B cell (primary cell): ENCODE results near the gene CASS4. TPM values are rescaled to one million over a fixed set of nuclear protein-coding genes. Genes with fewer than 3 reads are reported as not detected.

ENCODE experiments used
- ATAC-seq: fragments of 200-7000 bp; cut with Tn5 transposase; one replicate; pipeline ENCODE4 v1.10.0; 2021; ENCODE audit warnings: low read depth, mild to moderate bottlenecking, moderate number of reproducible peaks, moderate library complexity
- CTCF ChIA-PET: fragments of 350-600 bp; sonication (Branson Sonifier 250); formaldehyde crosslinking; loops from one replicate; lab custom pipeline; 2021; ENCODE audit warnings: antibody characterized with exemption, inconsistent platforms; lab: Charles Lee
- POLR2A ChIA-PET: fragments of 350-600 bp; sonication (Branson Sonifier 250); formaldehyde crosslinking; loops from one replicate; lab custom pipeline; 2021; ENCODE audit warnings: antibody characterized with exemption; lab: Charles Lee
- DNase-seq: peaks from one replicate; pipeline ENCODE4 v3.0.0; 2013
- H2AFZ ChIP-seq: 2 replicates; pipeline ENCODE4 v1.6.1; 2012; ENCODE audit warnings: mild to moderate bottlenecking, low read depth, low read length; ENCODE audit not compliant: insufficient read depth, poor library complexity, severe bottlenecking
- H3K27ac ChIP-seq, 2 donors: 1 replicate in 1 of 2; 2 replicates in 1 of 2; pipeline ENCODE4 v1.5.1; 2012 to 2013; ENCODE audit warnings: low read length in 2 of 2, mild to moderate bottlenecking in 2 of 2, moderate library complexity in 1 of 2
- H3K27me3 ChIP-seq, 4 experiments: fragments of 200-600 bp in 1 of 4; sonication (generic) in 1 of 4; replicated peaks in 1 of 4; 1 replicate in 2 of 4; 2 replicates in 2 of 4; pipeline versions ENCODE4 v1.6.1 to v1.7.0; 2013 to 2016; ENCODE audit warnings: low read length in 3 of 4, mild to moderate bottlenecking in 2 of 4, mixed read lengths in 1 of 4, moderate library complexity in 1 of 4; ENCODE audit not compliant: insufficient read depth in 4 of 4, control insufficient read depth in 3 of 4; ENCODE audit errors: control extremely low read depth in 1 of 4
- H3K36me3 ChIP-seq, 2 experiments: replicated peaks in 1 of 2; 1 replicate in 1 of 2; 2 replicates in 1 of 2; pipeline versions ENCODE4 v1.6.1 to v1.7.1; 2013; ENCODE audit warnings: low read length in 1 of 2; ENCODE audit not compliant: insufficient read depth in 2 of 2, control insufficient read depth in 1 of 2; ENCODE audit errors: control extremely low read depth in 1 of 2, extremely low read depth in 1 of 2
- H3K4me1 ChIP-seq, 2 donors: fragments of 200-600 bp in 1 of 2; sonication (generic) in 1 of 2; 1 replicate in 1 of 2; 2 replicates in 1 of 2; pipeline versions ENCODE4 v1.5.1 to v1.6.1; 2013 to 2017; ENCODE audit warnings: low read length in 2 of 2; ENCODE audit not compliant: control insufficient read depth in 2 of 2, insufficient read depth in 2 of 2
- H3K4me2 ChIP-seq: replicated peaks from 2 replicates; pipeline ENCODE3; 2012; ENCODE audit warnings: mild to moderate bottlenecking, low read depth, low read length; ENCODE audit not compliant: poor library complexity, severe bottlenecking
- H3K4me3 ChIP-seq, 5 experiments: fragments of 200-600 bp in 1 of 5; sonication (generic) in 1 of 5; 1 replicate in 3 of 5; 2 replicates in 2 of 5; pipeline versions ENCODE4 v1.5.1 to v1.7.0; 2011 to 2016; ENCODE audit warnings: low read length in 4 of 5, mild to moderate bottlenecking in 4 of 5, low read depth in 2 of 5, control low read depth in 1 of 5, moderate library complexity in 1 of 5; ENCODE audit not compliant: insufficient read depth in 1 of 5; ENCODE audit errors: control extremely low read depth in 1 of 5, extremely low read depth in 1 of 5
- H3K79me2 ChIP-seq: fragments of 200-600 bp; sonication (generic); one replicate; pipeline ENCODE4 v1.6.0; 2016; ENCODE audit warnings: low read length; ENCODE audit not compliant: control insufficient read depth, insufficient read depth
- H3K9ac ChIP-seq: fragments of 200-600 bp; sonication (generic); 2 replicates; pipeline ENCODE4 v1.6.1; 2017; ENCODE audit warnings: mild to moderate bottlenecking, low read length, moderate library complexity
- H3K9me3 ChIP-seq, 3 donors: one replicate each; pipeline versions ENCODE4 v1.6.1 to v1.7.1; 2013; ENCODE audit warnings: low read length in 2 of 3; ENCODE audit not compliant: control insufficient read depth in 2 of 3, insufficient read depth in 1 of 3; ENCODE audit errors: control extremely low read depth in 1 of 3
- H4K20me1 ChIP-seq: 2 replicates; pipeline ENCODE4 v1.6.0; 2012; ENCODE audit warnings: mild to moderate bottlenecking, low read length; ENCODE audit not compliant: insufficient read depth, control insufficient read depth, poor library complexity, severe bottlenecking
- H3K27ac Mint-ChIP-seq: one replicate; pipeline ENCODE4 v1.8.0; 2021; ENCODE audit warnings: mixed read lengths
- H3K27me3 Mint-ChIP-seq: one replicate; pipeline ENCODE4 v1.8.0; 2021; ENCODE audit warnings: mixed read lengths
- H3K4me1 Mint-ChIP-seq: one replicate; pipeline ENCODE4 v1.8.0; 2021; ENCODE audit warnings: mixed read lengths
- H3K4me3 Mint-ChIP-seq: one replicate; pipeline ENCODE4 v1.8.0; 2021; ENCODE audit warnings: mixed read lengths
- H3K9me3 Mint-ChIP-seq: one replicate; pipeline ENCODE4 v1.8.0; 2022; ENCODE audit warnings: mixed read lengths; ENCODE audit not compliant: insufficient read depth
- EZH2 ChIP-seq: IDR thresholded peaks from 2 replicates; pipeline ENCODE4 v1.6.1; 2012; ENCODE audit warnings: borderline replicate concordance, low read depth, mild to moderate bottlenecking, moderate library complexity, low read length; ENCODE audit not compliant: insufficient read depth, poor library complexity, severe bottlenecking
- WGBS: methylation state at CpG from one replicate; pipeline ENCODE4 v1.1.5; 2013; ENCODE audit warnings: missing lambda C conversion rate; ENCODE audit not compliant: insufficient coverage; 5-methylcytosine and 5-hydroxymethylcytosine counted together
- intact Hi-C: fragments of 100-400 bp; cut with micrococcal nuclease; formaldehyde crosslinking; loops from one replicate; pipeline ENCODE4 v1.10.0; 2022
- polyA plus RNA-seq: library from polyadenylated mRNA; depleted of rRNA; stranded (reverse); fragments of >200 nt; gene quantifications from 2 replicates; pipeline ENCODE4 v1.2.3, GENCODE V29; 2012
- total RNA-seq, 2 donors: library from RNA; stranded (reverse); fragments of 120-200 nt in 1 of 2; gene quantifications; 1 replicate in 1 of 2; 2 replicates in 1 of 2; pipeline versions ENCODE4 v1.2.3 to v1.2.4, GENCODE V29; 2013 to 2022
- TF ChIP-seq, protein P1 (sequence below): fragments of 200-600 bp; IDR thresholded peaks from one replicate; pipeline ENCODE4 v1.8.0; 2022; ENCODE audit warnings: antibody characterized with exemption, mild to moderate bottlenecking

Gene CASS4
- total and polyA plus RNA-seq, 2 donors (not counting 1 experiment from before 2014, with no cell fraction given), result 0.42 to 0.45 TPM

DNA sequence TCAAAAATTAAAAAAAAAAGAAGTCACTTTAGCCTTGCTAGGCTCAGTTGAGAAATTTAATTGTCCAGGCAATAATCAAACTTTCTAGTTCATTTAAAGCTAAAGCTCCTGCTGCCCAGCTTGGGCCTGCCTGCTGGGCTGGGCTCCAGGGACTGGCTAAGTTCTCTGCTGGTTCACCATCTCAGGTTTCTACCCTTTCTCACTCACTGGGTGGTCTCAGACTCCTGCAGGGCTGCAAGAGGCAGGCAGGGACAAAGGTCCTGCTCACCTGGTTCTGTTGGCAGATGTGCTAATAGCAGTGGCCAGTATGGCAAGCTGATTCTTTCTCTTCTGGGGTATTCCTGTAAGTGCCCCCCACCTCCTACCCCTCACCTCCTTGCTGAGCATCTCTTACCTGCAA, 35.2 kb downstream of the CASS4 start:
- no peak for ATAC-seq
- no peak overlapping the region for H3K4me2 ChIP-seq
- Mint-ChIP-seq H3K4me3 (no peak overlapping the region), H3K27ac (no peak overlapping the region), H3K4me1 (peaks cover 1% of the 10 kb centered on the region), H3K27me3 (no peaks in the 10 kb centered on the region), H3K9me3 (no peaks in the 10 kb centered on the region)
- H3K9ac ChIP-seq, result no peak overlapping the region
- CTCF ChIA-PET, result interaction anchor here (0.7 kb wide), 1 partner anchor 830 kb away, joined by 3 read pairs; no protein-coding TSS in a partner anchor
- H3K4me1 ChIP-seq, result no peaks in the 10 kb centered on the region
- H3K9me3 ChIP-seq, result peaks cover 0 to 3% (median 0%) of the 10 kb centered on the region in 3 donors
- H3K79me2 ChIP-seq, result no peaks in the 10 kb centered on the region
- no peak for DNase-seq
- H3K4me3 ChIP-seq, result no peak overlapping the region
- no peak overlapping the region for H2AFZ ChIP-seq
- no peaks in the 10 kb centered on the region for H3K36me3 ChIP-seq
- POLR2A ChIA-PET, result no interaction called here
- intact Hi-C loops, result no loop called here
- H3K27me3 ChIP-seq, result no peaks in the 10 kb centered on the region
- H4K20me1 ChIP-seq, result no peaks in the 10 kb centered on the region
- no peak for TF ChIP-seq EZH2
- TF ChIP-seq, protein P1, sequence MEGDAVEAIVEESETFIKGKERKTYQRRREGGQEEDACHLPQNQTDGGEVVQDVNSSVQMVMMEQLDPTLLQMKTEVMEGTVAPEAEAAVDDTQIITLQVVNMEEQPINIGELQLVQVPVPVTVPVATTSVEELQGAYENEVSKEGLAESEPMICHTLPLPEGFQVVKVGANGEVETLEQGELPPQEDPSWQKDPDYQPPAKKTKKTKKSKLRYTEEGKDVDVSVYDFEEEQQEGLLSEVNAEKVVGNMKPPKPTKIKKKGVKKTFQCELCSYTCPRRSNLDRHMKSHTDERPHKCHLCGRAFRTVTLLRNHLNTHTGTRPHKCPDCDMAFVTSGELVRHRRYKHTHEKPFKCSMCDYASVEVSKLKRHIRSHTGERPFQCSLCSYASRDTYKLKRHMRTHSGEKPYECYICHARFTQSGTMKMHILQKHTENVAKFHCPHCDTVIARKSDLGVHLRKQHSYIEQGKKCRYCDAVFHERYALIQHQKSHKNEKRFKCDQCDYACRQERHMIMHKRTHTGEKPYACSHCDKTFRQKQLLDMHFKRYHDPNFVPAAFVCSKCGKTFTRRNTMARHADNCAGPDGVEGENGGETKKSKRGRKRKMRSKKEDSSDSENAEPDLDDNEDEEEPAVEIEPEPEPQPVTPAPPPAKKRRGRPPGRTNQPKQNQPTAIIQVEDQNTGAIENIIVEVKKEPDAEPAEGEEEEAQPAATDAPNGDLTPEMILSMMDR, result no peak
- no peak overlapping the region for H3K27ac ChIP-seq

DNA sequence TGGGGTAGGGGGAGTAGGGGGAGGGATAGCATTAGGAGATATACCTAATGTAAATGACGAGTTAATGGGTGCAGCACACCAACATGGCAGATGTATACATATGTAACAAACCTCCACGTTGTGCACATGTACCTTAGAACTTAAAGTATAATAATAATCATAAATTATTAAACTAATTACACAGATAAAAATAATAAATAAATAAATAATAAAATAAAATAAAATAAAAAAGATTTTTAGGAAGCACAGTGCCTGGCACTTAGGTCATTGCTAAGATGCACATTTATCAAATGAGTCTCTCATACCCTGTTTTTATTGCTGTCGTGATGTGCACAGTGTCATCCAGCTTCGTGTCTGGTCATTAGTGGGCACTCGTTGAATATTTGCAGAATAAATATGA, 37.4 kb downstream of the CASS4 start:
- no peaks in the 10 kb centered on the region for H3K27me3 Mint-ChIP-seq
- Histone ChIP-seq H3K36me3 (no peaks in the 10 kb centered on the region), H3K79me2 (no peaks in the 10 kb centered on the region), H3K27ac (no peak overlapping the region), H3K4me3 (no peak overlapping the region), H3K4me2 (no peak overlapping the region), H3K27me3 (no peaks in the 10 kb centered on the region), H3K9ac (no peak overlapping the region), H2AFZ (no peak overlapping the region), H3K4me1 (peaks cover 9 to 19% of the 10 kb centered on the region in 2 donors), H4K20me1 (no peaks in the 10 kb centered on the region), H3K9me3 (no peaks in the 10 kb centered on the region)
- intact Hi-C loops, result no loop called here
- ChIA-PET POLR2A (no interaction called here), CTCF (no interaction called here)
- ATAC-seq (no peak), DNase-seq (no peak)
- H3K27ac Mint-ChIP-seq, result no peak overlapping the region
- no peak overlapping the region for H3K4me3 Mint-ChIP-seq
- peaks cover 10% of the 10 kb centered on the region for H3K4me1 Mint-ChIP-seq
- H3K9me3 Mint-ChIP-seq, result no peaks in the 10 kb centered on the region
- TF ChIP-seq, protein P1, result no peak
- TF ChIP-seq EZH2, result no peak
- no CpG with 5 or more reads among the region's 5 CpGs for WGBS
